ENCODE data around the gene NRSN2. TPM values are rescaled to one million over a fixed set of nuclear protein-coding genes. Genes with fewer than 3 reads are reported as not detected.

The NRSN2 gene
- total RNA-seq, 1 experiment from 2014 or later = 22.7 TPM

DNA sequence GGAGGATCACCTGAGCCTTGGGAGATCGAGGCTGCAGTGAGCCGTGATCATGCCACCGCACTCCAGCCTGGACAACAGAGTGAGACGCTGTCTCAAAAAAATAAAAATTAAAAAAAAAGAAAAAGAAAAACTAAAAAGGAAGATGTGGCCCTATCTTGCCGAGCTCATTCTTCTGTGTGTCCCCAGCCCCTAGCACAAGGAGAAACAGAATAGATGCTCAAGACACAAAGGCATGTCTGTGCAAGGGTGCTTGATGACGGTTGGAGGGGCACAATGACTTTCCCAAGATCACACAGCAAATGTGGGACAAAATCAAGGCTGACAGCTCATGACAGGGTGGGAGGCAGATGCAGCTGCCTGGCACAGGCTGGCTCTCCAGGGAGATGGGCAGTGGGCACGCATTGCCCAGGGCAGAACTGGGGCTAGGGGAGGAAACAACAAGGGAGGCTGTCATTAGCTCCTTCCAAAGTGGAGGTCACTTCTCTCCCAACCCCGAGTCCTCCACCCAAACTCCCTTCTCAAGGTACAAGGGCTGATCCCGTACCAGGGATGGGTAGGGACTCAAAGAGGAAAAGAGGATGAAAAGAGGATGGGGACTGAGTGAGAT lies 775 bp upstream of the NRSN2 start:
- Histone ChIP-seq H3K4me2 (ENCODE audit: insufficient read depth, insufficient read length, low read length) (peak overlapping the region; percentile 98), H3K18ac (ENCODE audit: insufficient read length, low read depth, low read length) (no peak overlapping the region), H3K14ac (ENCODE audit: insufficient read depth, low read length) (no peak overlapping the region), H3K4me1 (ENCODE audit: insufficient read depth, low read length) (no peaks in the 10 kb centered on the region; the same call in 1 of the 2 replicates), H3K79me1 (ENCODE audit: insufficient read depth, low read depth, low read length, poor library complexity, severe bottlenecking) (no peaks in the 10 kb centered on the region), H3K9ac (ENCODE audit: extremely low read depth, insufficient read length, low read length) (no peak overlapping the region), H3K9me3 (ENCODE audit: control insufficient read depth, low read depth, low read length) (no peaks in the 10 kb centered on the region), H3T11ph (ENCODE audit: low read length) (no peak overlapping the region), H2BK15ac (ENCODE audit: low read depth, low read length) (no peak overlapping the region), H4K91ac (ENCODE audit: insufficient read length, low read depth, low read length) (no peak overlapping the region), H3K27ac (ENCODE audit: insufficient read length, low read depth, low read length) (no peak overlapping the region), H3K27me3 (ENCODE audit: insufficient read depth, low read length) (no peaks in the 10 kb centered on the region), H3K56ac (ENCODE audit: insufficient read length, low read depth, low read length) (no peak overlapping the region), H2AK5ac (ENCODE audit: insufficient read length, low read length) (no peak overlapping the region), H3K4ac (ENCODE audit: low read depth, low read length) (no peak overlapping the region), H4K8ac (replicated peaks; ENCODE audit: insufficient read length, low read depth, low read length) (no peak overlapping the region), H3K23ac (ENCODE audit: insufficient read length, low read depth, low read length) (no peak overlapping the region), H3K79me2 (ENCODE audit: insufficient read depth, low read length) (no peaks in the 10 kb centered on the region), H4K5ac (ENCODE audit: insufficient read length, low read depth, low read length) (no peak overlapping the region), H3K23me2 (ENCODE audit: insufficient read length, low read depth, low read length, poor library complexity, severe bottlenecking) (peaks cover 18% of the 10 kb centered on the region), H2BK20ac (ENCODE audit: low read depth, low read length, poor library complexity, severe bottlenecking) (no peak overlapping the region), H2BK120ac (ENCODE audit: low read depth, low read length, poor library complexity, severe bottlenecking) (no peak overlapping the region), H2BK5ac (ENCODE audit: insufficient read length, low read length) (no peak overlapping the region), H2AFZ (ENCODE audit: low read length) (no peak overlapping the region), H2BK12ac (ENCODE audit: insufficient read length, low read depth, low read length) (no peak overlapping the region), H4K20me1 (ENCODE audit: control insufficient read depth, insufficient read depth, insufficient read length) (no peaks in the 10 kb centered on the region)
- no CpG with 5 or more reads among the region's 9 CpGs for WGBS (ENCODE audit: extremely low coverage, insufficient read length, low lambda C conversion rate)
- peak overlapping the region in 2 of 3 experiments; percentile 91 to 96; a peak in 4 of 7 replicates for H3K27ac Mint-ChIP-seq
- H3K4me3 Mint-ChIP-seq = peak overlapping the region; percentile 86 to 89
- H3K4me1 Mint-ChIP-seq = peaks cover 15 to 23% of the 10 kb centered on the region in 2 experiments
- H3K27me3 Mint-ChIP-seq (ENCODE audit: low read depth) = peaks cover 28% of the 10 kb centered on the region
- H3K9me3 Mint-ChIP-seq = no peaks in the 10 kb centered on the region; a peak in 1 of 5 replicates
- peaks cover 0 to 4% (median 3%) of the 10 kb centered on the region in 3 experiments; a peak in 6 of 7 replicates for H3K36me3 Mint-ChIP-seq (ENCODE audit: insufficient read depth in 1 of 3, low read depth in 3 of 3)
- no peak for DNase-seq
- TF ChIP-seq, protein P1, sequence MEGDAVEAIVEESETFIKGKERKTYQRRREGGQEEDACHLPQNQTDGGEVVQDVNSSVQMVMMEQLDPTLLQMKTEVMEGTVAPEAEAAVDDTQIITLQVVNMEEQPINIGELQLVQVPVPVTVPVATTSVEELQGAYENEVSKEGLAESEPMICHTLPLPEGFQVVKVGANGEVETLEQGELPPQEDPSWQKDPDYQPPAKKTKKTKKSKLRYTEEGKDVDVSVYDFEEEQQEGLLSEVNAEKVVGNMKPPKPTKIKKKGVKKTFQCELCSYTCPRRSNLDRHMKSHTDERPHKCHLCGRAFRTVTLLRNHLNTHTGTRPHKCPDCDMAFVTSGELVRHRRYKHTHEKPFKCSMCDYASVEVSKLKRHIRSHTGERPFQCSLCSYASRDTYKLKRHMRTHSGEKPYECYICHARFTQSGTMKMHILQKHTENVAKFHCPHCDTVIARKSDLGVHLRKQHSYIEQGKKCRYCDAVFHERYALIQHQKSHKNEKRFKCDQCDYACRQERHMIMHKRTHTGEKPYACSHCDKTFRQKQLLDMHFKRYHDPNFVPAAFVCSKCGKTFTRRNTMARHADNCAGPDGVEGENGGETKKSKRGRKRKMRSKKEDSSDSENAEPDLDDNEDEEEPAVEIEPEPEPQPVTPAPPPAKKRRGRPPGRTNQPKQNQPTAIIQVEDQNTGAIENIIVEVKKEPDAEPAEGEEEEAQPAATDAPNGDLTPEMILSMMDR (conservative IDR thresholded peaks at IDR 0.05) = no peak
